GM18499 (cell line): Measurements from ENCODE around the gene KCNMA1.
"Not testable (repeated sequence)": the region's sequence is repeated elsewhere in the genome, so short reads cannot be mapped to it uniquely, and the experiment has no call there.

ENCODE experiments used
- ATAC-seq: cut with Tn5 transposase; IDR thresholded peaks from one replicate; pipeline ENCODE4 v1.9.1; 2021; ENCODE audit warnings: moderate number of reproducible peaks; ENCODE audit not compliant: insufficient read depth, unreplicated experiment

KCNMA1 gene

DNA sequence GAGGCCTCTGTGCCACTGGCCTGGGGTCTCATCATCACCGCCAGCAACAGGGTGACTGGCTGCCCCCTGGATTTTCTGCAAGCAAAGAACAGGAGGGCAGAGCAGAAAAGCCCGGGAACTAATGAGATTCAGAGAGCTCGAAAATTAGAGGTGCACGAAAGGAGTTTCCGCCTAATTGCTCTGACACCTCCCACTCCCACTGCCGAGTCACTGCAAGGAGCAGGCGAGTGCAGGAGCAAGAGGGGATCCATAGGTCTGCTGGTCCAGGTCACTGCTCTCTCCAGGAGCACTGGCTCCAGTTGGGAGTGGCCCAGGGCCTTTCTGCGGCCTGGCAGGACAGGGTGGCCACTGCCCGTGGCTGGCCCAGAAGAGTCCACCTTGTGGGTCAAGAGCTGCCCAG lies 276.2 kb downstream of the KCNMA1 start:
- no peak for ATAC-seq

DNA sequence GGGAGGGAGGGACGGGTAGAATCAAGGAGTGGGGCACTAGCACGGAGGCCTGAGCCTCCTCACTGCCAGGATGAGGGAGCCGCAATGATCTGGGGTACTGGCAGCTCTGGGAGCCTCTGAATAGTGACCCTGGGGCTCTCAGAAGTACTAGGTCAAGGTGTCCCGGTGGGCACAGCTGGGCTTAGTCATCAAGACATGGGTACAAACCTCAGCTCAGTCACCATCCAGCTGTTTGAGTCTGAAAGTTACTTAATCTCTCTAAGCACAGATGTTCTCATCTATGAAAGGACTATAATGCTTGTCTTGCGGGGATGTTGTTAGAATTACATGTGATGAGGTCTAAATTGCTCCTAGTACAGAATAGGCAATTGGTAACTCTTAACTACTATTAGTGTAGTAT lies 276.8 kb downstream of the KCNMA1 start:
- ATAC-seq: no peak

DNA sequence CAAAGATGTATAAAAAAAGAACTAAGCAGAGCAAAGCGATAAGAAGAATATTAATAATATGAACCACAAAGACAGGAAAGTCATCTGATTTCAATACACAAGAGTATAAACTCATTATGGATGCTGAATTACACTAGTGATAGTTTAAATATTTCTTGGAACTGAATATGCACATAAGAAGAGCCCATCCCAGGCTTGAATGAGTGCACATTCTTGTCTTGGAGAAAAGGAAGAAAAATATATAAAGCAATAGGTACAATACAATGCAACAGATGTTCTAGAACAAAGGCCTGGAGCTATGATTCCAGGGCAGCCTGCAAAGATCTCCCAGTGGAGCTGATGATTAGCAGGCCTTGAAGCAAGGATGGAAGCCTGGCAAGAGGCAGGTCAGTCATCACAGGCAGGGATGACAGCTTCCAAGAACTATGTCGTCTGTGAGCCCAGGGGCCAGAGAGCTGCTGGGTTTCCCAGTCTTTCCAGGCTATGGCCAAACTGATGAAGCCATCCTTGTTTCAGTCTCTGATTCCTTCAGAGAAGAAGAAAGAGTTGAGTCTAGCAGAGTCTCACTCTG lies 277.6 kb downstream of the KCNMA1 start:
- no peak for ATAC-seq

DNA sequence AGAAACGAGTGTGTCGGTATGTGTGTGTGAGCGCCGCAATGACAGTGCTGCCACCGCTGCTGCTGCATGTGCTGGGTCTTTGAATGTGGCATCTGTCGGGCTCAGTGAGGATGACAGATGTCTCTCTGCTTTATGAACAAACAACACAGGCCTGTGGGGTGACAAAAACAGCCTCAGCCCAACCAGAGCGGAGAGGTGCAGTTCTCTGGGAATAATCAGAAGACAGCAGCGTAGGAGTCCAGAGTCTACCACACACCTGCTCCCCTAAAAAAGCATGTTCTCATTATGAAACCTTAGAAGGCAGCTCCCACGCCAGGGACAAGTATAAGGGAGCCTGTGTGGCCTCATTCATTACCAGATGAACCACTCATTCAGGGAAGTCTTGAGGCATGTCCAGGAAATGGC lies 278.3 kb downstream of the KCNMA1 start:
- ATAC-seq: no peak

DNA sequence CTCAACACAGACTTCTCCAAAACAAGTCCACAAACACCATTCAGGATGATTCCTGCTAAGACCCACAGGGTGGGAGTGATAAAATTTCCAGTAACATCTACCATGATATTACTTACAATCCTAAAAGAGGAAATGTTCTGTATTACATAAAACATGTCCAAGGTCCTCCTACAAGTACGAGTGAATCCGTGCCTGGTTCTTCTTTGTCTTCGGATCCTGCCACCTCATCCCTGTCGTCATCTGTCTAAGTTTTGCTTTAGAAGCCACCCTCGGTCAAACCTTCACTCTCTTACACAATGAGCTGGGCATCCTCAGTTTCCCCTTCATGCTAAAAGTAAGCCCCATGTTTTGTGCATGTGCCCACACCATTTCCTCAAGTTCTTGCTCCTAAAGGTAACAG lies 279.0 kb downstream of the KCNMA1 start:
- ATAC-seq: no peak

DNA sequence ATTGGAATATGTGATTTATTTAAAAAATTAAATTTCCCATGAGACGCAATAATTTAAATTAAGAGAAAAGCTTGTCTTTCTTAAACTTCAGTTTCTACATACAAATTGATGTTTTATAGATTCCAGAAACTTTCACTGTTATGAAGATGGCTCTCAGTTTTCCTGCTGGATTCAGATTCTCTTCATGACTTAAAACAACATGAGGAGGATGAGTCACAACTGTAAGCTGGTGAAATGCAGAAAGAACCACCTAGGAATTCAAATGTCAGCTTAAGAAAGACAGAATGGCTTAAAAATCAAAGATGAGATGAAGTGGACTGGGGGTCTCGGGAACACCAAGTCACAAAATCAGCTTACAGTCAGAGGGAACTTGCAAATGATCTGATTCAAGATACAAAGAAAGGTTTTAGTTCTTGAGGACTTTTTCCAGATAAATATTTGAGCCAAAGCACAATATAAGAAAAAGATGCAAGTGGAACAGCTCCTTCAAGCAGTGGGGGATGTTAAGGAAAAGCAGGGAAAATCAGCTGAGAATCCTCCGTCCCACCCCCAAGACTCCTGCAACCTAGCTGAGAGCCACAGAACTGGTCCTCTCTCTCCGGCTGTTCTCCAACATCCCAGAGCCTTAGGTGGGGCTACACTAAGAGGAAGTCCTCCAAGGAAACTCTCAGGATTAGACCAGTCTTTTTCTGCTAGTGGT lies 279.8 kb downstream of the KCNMA1 start:
- ATAC-seq: no peak

DNA sequence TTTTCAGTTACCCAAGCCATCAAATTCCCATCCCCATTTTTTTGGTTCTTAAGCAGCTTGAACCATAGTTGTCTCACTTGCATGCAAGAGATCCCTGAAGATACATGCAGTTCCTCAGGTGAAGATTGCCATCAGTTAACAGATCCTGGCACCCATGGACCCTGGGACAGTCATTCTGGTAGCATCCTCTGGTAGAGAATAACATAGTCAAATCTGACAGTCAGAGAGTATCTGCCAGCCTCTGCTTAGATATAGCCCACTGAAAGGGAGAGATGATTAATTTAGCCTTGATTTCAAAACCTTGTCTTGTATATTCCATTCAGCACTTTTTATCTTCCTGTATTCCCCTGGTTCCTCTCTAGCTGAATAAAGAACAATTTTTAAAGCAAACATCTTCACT lies 280.4 kb downstream of the KCNMA1 start:
- no peak for ATAC-seq

DNA sequence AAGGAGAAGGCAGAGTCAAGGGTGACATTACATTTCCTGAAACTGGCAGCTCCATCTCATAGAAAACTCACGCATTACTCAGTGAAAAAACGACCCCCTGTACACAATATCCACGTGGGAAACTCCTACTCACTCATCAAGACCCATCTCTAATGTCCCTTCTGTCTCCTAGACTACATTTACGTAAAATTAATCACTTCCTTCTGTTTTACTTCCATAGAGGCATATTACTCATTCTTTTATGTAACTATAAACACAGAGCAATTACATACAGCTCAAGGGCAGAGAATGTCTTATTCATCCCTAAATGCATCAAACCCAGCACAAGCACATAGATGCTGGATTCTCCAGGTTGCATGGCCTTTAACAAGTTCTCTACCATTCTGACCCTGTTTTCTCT lies 281.8 kb downstream of the KCNMA1 start:
- ATAC-seq: no peak

DNA sequence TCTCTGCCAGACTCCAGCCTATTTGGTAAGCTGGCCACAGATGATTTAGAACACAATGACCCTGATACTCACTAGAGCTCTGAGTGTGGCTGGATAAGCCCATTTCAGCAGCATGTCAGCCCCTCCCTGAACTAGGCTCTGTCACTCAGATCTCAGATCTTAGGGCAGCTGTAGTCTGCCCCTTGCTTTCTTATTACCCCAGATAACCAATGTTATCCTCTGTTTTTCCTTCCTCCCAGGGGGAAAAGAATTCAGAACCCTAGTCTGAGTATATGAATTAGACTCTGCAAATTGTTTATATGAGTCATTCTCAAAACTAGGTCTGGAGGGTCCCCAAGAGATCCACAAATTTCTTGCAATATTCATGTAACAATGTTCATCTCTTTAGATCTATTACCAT lies 286.2 kb downstream of the KCNMA1 start:
- no peak for ATAC-seq

DNA sequence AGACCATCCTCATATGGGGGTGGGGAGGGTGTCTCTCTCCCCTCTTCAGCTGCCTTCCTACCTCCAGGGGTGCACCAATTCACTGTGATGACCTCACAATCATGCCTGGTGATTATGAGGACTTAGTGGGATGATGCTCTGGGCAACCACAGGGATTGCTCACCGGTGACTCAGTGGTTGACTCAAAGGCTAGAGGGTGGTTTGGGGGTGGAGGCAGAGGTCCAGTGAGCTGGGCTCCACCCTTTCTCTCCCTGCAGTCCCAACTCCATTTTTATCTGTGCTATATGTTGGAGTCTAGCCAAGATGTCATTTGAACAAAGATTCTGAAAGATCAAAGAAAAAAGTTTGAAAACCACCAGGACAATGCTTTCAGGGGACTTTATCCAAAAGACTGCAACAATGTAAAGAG lies 286.9 kb downstream of the KCNMA1 start:
- ATAC-seq: no peak

DNA sequence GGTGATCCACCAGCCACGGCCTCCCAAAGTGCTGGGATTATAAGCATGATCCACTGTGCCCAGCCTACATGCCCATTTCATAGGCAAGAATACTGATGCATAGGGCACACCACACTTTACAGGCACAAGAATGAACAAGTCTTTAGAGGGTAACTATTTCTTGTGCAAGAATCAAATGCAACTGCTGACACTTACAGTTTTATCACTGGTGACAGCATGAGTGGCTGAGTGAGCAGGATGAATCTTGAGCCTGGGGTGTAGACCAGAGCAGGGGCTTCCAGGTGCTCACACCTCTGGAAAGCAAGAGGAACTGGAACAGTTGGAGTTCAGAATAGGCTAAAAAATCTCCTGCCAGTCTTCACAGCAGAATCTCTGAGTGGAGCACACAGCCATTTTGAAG lies 287.5 kb downstream of the KCNMA1 start:
- ATAC-seq: no peak

DNA sequence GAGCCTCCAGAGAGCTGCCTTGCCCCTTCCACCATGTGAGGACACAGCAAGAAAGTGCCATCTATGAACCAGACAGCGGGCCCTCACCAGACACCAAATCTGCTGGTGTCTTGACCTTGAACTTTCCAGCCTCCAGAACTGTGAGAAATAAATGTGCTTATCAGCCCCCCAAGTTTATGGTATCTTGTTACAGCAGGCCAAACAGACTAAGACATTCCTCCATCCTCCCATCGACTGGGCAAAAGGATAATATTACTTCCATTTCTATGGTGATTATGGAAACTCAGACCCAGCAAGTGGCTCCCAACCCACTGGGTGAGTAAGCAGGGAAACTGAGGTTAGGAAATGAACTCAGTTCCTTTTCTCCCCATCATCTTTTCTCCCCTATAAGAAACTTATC lies 288.4 kb downstream of the KCNMA1 start:
- no peak for ATAC-seq

DNA sequence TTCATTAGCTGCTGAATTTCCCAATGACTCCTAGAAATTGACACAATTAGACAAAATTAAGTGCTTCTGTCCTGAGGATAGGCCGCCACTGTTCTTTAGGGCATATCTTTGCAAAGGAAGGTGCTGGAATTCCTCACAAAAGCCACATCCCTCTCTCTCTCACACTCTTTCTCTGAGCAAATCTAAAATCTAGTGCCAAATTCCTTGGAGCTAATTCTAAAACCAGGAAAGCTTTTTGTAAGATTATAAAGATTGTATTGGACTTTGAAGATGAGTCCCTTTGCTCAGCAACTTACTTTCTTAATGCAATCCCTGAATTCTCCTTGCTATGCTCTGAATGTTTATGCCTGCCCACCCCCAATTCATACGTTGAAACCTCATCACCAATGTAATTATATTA lies 288.9 kb downstream of the KCNMA1 start:
- no peak for ATAC-seq

DNA sequence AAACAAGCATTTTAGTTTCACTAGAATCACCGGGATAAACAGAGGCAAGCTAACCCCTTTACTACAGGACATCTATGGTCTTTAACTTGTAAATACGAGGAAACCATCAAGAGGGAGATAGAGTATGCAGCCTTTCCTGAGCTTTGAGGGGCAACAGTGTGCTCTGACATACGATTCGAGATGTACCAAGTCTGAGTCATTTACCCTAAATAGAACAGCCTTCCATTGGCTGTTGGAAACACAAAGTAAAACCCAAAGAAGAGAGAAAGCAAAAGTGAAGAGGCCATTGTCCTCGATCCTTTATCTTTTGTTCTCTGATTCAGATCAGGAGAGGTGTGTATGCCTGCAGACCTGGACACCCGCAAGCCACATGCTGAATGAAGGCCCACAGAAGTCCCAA lies 289.5 kb downstream of the KCNMA1 start:
- no peak for ATAC-seq

DNA sequence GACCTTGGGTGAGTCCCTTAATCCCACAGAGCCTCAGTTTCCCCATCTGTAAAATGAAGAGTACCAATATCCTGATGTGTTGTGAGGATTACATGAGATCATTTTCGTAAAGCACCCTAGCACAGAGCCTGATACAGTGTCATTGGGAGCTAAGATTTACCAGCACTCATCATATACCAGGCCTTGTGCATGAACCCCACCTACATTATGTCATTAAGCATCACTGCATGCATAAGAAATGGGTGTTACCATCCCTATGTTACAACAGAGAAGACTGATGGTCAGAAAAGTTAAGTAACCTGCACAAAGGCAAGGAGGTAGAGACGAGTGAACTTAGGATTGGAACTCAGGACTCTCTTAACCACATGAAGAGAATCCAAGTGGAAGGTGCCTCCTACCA lies 290.6 kb downstream of the KCNMA1 start:
- ATAC-seq: no peak

DNA sequence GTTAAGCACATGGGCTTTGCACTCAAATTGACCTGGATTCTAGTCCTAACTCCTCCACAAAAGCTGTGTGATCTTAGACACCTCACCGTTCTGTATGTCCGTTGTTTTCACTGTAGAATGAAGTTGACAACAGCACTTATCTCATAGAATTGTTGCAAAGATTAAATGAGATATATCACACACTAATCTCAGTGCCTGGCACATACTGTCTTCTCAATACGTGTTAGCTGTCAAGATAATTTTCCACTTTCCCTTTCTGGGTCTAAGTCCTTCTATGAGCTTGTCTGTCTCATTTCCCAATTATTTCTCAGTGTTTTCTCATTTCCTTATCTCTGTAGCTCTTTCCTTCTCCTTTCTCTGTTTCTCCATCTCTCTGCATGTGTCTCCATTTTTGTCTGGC lies 296.6 kb downstream of the KCNMA1 start:
- ATAC-seq: no peak

DNA sequence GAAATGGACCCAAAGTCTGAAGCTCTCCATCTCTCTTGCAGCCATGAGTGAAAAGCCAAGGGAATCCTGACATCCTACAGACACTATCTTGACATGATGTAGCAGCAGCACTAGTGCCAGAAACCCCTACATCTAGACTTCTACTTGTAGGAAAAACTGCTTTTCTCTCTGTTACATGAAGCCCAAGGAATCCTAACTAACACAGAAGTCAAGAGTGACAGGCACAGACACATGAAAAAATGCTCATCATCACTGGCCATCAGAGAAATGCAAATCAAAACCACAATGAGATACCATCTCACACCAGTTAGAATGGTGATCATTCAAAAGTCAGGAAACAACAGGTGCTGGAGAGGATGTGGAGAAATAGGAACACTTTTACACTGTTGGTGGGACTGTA lies 297.7 kb downstream of the KCNMA1 start:
- ATAC-seq: not testable (repeated sequence)

DNA sequence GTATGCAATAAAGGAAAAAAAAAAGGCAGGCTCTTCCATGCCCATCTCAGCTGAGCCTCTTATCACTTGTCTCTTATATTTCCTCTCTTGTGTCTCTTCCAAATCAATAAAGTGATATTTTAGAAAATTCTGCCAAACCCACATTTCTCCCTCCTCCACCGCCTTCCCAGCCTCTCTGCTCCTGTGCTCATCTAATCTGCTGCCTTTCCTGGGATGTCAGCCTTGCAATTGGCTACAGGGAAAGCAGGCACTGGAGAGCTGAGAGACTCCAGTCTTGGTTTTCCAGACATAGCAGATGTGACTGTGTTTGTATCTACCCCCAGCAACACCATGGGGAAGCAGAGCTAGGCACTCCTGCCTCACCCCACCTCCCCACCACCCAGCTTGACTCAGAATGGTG lies 298.4 kb downstream of the KCNMA1 start:
- ATAC-seq: no peak

DNA sequence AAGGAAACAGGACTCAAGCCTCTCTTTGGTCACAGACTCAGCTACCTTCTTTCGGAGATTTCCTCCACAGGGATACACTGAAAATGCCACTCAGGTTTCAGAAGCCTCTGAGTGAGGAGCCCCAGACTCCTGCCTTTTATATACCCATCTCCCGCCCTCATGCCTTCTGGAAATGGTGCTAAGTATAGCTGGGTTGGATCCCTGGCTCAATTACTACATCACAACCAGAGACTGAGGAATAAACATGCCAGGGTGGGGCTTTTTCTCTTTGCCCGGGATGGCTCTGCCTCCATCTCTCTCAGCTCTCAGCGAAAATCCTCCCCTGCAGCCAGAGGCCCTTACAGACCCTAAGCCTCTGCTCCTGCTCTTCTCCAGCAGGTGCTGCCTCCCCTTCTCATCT lies 299.5 kb downstream of the KCNMA1 start:
- no peak for ATAC-seq

DNA sequence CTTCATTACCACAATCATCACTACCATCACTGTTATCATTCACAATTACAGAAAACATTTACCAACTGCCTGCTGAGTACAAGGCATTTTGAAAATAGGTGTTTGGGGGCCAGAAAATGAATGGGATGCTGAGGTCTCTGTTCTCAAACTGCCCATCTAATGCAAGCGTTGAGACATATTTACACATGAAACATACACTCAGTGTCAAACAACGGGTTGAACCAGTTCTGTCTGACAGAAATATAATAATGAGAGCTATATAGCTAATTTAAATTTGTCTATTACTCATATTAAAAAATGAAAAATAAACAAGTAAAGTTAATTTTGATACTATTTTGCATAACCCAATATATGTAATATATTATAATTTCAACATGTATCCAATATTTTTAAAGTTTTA lies 303.1 kb downstream of the KCNMA1 start:
- ATAC-seq: no peak

DNA sequence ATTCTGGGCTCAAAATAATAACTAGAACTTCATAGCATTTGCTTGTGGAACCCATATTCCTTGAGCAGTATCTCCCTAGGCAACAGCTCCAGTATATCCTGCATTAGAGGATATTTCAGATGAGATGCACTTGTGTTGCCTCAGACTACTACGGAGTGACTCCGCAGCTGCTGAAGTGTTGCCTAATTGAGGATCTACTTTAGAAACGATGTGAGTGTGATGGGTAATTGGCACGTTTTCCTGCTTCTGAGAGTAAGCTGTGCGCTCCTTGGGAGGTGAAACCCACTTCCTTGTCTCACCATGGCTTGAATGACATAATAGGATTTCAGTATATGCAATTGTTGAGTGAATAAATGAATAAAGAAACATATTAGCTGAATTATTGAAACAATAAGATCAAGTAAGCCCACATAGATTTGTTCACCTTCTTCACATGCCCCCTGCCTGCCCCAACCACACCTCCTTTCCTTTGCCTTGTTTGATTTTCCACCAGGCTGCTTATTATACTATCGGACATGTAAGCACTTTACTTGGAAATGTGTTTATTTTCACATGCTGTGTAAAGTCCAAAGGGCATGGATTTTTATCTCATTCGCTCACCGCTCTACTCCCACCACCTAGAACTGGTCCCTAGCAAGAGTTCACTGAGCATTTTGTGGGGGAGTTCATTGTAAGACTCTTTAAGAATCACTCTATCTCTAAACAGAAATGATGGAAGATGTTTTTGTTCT lies 303.8 kb downstream of the KCNMA1 start:
- ATAC-seq: no peak

DNA sequence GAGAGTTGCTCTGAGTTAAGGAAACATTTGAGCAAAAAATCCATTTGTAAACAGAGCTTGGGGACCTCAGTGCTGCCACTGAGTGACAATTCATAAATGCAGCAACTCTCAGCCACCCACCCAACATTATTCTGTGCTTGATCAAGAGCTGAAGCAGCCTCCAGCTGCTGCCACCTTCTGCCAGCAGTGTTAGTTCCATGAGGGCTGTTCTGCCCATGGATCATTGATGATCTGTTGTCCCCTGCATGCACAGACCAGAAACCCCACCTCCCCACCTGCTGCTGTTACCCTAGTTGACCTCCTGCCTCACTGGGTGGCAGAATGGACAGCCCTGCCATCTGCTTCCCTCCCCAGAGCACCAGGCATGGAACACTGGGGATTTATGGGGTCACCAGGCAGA lies 305.4 kb downstream of the KCNMA1 start:
- ATAC-seq: no peak
